Ovary (tissue), 3 donors: ENCODE measurements around the gene FREY1.

Source experiments
- CTCF ChIP-seq, 3 donors: fragments of 450-650 bp in 2 of 3; fragments of 200-600 bp in 1 of 3; IDR thresholded peaks; one replicate each; pipeline versions ENCODE4 v1.5.1 to v1.8.0; 2016 to 2022; ENCODE audit warnings: antibody characterized with exemption in 3 of 3, mild to moderate bottlenecking in 1 of 3
- EP300 ChIP-seq: sonication (generic); formaldehyde crosslinking; IDR thresholded peaks from one replicate; pipeline ENCODE4 v1.6.1; 2017; ENCODE audit warnings: antibody characterized with exemption
- donor health status: DM: no; HTN: no; CAD: no.

- TF ChIP-seq CTCF (IDR thresholded peaks at IDR 0.05) (no peak), EP300 (no peak)
Observed at GRCh38 chr11:45925550-45925949, 18.5 kb upstream of the FREY1 start.
